HepG2 (cell line): Measurements from ENCODE around the gene LMBRD2. TPM values are rescaled to one million over a fixed set of nuclear protein-coding genes. Genes with fewer than 3 reads are reported as not detected.
A peak's percentile ranks its signal among the peaks of the same experiment; 100 is the strongest.

ENCODE experiments used
- ATF5 ChIP-seq: sonication (generic); formaldehyde crosslinking; IDR thresholded peaks from 2 replicates; pipeline ENCODE4 v1.4.0; 2020; ENCODE audit warnings: mild to moderate bottlenecking, low read depth, missing genetic modification reagents
- DBP ChIP-seq: sonication (generic); formaldehyde crosslinking; IDR thresholded peaks from 2 replicates; pipeline ENCODE4 v1.4.0; 2020; ENCODE audit warnings: missing genetic modification reagents; ENCODE audit errors: not compliant biosample characterization
- FOXM1 ChIP-seq: sonication (generic); formaldehyde crosslinking; IDR thresholded peaks from 2 replicates; pipeline ENCODE4 v1.5.0; 2020; ENCODE audit warnings: missing genetic modification reagents
- GLMP ChIP-seq: sonication (generic); formaldehyde crosslinking; IDR thresholded peaks from 2 replicates; pipeline ENCODE4 v1.9.0; 2021; ENCODE audit warnings: missing genetic modification reagents, mild to moderate bottlenecking, borderline replicate concordance
- KDM4B ChIP-seq: sonication (generic); formaldehyde crosslinking; IDR thresholded peaks from 2 replicates; pipeline ENCODE4 v1.4.0; 2020; ENCODE audit warnings: missing genetic modification reagents
- TBL1XR1 ChIP-seq: fragments of 150-350 bp; IDR thresholded peaks from 2 replicates; pipeline ENCODE4 v1.6.1; 2014; ENCODE audit warnings: borderline replicate concordance, low read length; ENCODE audit not compliant: partially characterized antibody
- TBX3 ChIP-seq: fragments of 450-650 bp; IDR thresholded peaks from 2 replicates; pipeline ENCODE4 v1.6.1; 2017; ENCODE audit warnings: antibody characterized with exemption, mild to moderate bottlenecking, inconsistent platforms, borderline replicate concordance
- TIGD3 ChIP-seq: sonication (generic); formaldehyde crosslinking; IDR thresholded peaks from 2 replicates; pipeline ENCODE4 v1.5.1; 2020; ENCODE audit warnings: mild to moderate bottlenecking, missing genetic modification reagents, borderline replicate concordance
- ZBED4 ChIP-seq: sonication (generic); formaldehyde crosslinking; IDR thresholded peaks from 2 replicates; pipeline ENCODE4 v1.4.0; 2020; ENCODE audit warnings: missing genetic modification reagents, borderline replicate concordance
- ZNF607 ChIP-seq: sonication (generic); formaldehyde crosslinking; IDR thresholded peaks from 2 replicates; pipeline ENCODE4 v1.5.1; 2020; ENCODE audit warnings: missing genetic modification reagents, mild to moderate bottlenecking, borderline replicate concordance
- ZSCAN12 ChIP-seq: sonication (generic); formaldehyde crosslinking; IDR thresholded peaks from 2 replicates; pipeline ENCODE4 v1.9.0; 2021; ENCODE audit warnings: mild to moderate bottlenecking, missing genetic modification reagents
- polyA plus RNA-seq, 8 experiments: library from polyadenylated mRNA; depleted of rRNA in 3 of 8; stranded (reverse) in 7 of 8; unstranded in 1 of 8; fragments of >200 nt; fragmentation: Illumina TruSeq in 4 of 8; extraction: Trizol in 4 of 8; gene quantifications; 2 replicates each; pipeline versions ENCODE4 v1.2.1 to v1.2.3, GENCODE V29; 2011 to 2016; ENCODE audit warnings: low read depth in 4 of 8, missing spikeins in 1 of 8, mixed read lengths in 1 of 8; ENCODE audit not compliant: insufficient read depth in 1 of 8
- total RNA-seq, 5 experiments: library from RNA; depleted of rRNA; stranded (reverse); fragments of >200 nt; fragmentation: Illumina TruSeq; extraction: Trizol; gene quantifications; 2 replicates each; pipeline ENCODE4 v1.2.3, GENCODE V29; 2016; ENCODE audit warnings: low read depth in 1 of 5

The LMBRD2 gene
- total and polyA plus RNA-seq, 2 of the 13 experiments (the other 11 are each of a cell fraction or from before 2014, with no cell fraction given) = 2.0 to 4.7 TPM

GRCh38 chr5:36138900-36139683 lies 12.6 kb downstream of the LMBRD2 start (continued):
- TF ChIP-seq DBP (CRISPR knock-in tag) (no peak), ZBED4 (no peak; the same call in 1 of the 2 replicates), KDM4B (CRISPR knock-in tag) (no peak), TBL1XR1 (no peak), ZNF607 (peak; percentile 77; the same call in 1 of the 2 replicates), TBX3 (0 out of 2 replicates have a peak, but pooled peaks have one; percentile 10), FOXM1 (CRISPR knock-in tag) (no peak), ATF5 (CRISPR knock-in tag) (no peak), GLMP (CRISPR knock-in tag) (no peak), TIGD3 (CRISPR knock-in tag) (no peak), ZSCAN12 (CRISPR knock-in tag) (no peak)
